Muscle layer of colon (tissue), 2 donors: ENCODE results near the gene SCN9A.
"Not testable (repeated sequence)": the region's sequence is repeated elsewhere in the genome, so short reads cannot be mapped to it uniquely, and the experiment has no call there.

Source experiments
- H3K27ac ChIP-seq: one replicate; pipeline ENCODE4 v1.7.0; 2013; ENCODE audit warnings: low read depth, mild to moderate bottlenecking, low read length, moderate library complexity
- H3K27me3 ChIP-seq, 2 donors: one replicate each; pipeline ENCODE4 v1.7.0; 2013; ENCODE audit warnings: low read length in 2 of 2, mild to moderate bottlenecking in 2 of 2; ENCODE audit not compliant: insufficient read depth in 2 of 2, control insufficient read depth in 1 of 2
- H3K36me3 ChIP-seq: one replicate; pipeline ENCODE4 v1.7.0; 2013; ENCODE audit warnings: mild to moderate bottlenecking, low read length; ENCODE audit not compliant: insufficient read depth
- H3K4me1 ChIP-seq: one replicate; pipeline ENCODE4 v1.7.0; 2013; ENCODE audit warnings: mild to moderate bottlenecking, low read length; ENCODE audit not compliant: insufficient read depth
- H3K4me3 ChIP-seq, 2 donors: one replicate each; pipeline ENCODE4 v1.7.0; 2013; ENCODE audit warnings: low read length in 2 of 2, low read depth in 1 of 2, mild to moderate bottlenecking in 1 of 2, moderate library complexity in 1 of 2
- H3K9ac ChIP-seq: one replicate; pipeline ENCODE4 v1.7.0; 2013; ENCODE audit warnings: low read length
- H3K9me3 ChIP-seq: one replicate; pipeline ENCODE4 v1.7.0; 2013; ENCODE audit warnings: mild to moderate bottlenecking, low read length
- donor health status: abdominal sarcoma.
- donor health status: Adenocarcinoma of cecum.

SCN9A gene

DNA sequence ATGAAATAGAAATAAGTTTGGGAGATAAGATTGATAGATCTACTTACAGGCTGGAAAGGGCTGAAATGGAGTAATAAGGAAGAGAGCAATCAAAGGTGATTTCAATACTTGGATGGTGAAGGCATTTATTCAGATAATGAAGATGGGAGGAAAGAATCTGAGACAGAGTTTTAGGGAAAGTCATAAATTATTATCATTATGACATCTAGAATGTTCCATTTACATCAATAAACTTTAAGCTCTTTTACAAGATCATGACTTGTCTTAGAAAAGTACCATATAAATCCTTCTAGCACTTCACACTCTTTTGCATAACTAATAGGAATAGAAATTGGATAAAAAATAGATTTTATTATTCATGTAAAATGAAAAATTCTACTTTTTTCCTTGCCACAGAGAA lies 2.2 kb downstream of the SCN9A start:
- no peaks in the 10 kb centered on the region for H3K9me3 ChIP-seq
- H3K27ac ChIP-seq = no peak overlapping the region
- H3K27me3 ChIP-seq = no peaks in the 10 kb centered on the region
- H3K36me3 ChIP-seq = no peaks in the 10 kb centered on the region
- peaks cover 9% of the 10 kb centered on the region for H3K4me1 ChIP-seq
- H3K4me3 ChIP-seq = no peak overlapping the region
- no peak overlapping the region for H3K9ac ChIP-seq

DNA sequence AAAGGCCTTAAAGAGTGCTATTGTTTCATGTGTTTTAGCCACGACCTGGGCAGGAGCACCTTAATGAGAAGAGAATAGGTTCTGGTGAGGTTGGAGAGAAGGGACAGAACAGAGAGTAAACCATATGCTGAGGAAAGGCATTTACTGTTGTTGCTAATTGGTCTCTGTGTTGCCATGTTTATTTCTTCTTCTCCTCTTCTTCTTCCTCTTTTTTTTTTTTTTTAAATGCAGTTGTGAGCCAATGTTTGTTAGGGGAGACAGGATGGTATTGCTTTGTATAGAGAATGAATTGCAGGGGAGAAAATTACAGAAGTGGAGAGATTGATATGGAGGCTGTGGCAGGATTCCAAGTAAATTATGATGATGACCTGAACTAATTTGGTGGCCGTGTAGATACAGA lies 2.6 kb downstream of the SCN9A start:
- Histone ChIP-seq H3K4me1 (peaks cover 9% of the 10 kb centered on the region), H3K27ac (no peak overlapping the region), H3K27me3 (no peaks in the 10 kb centered on the region), H3K4me3 (no peak overlapping the region), H3K9me3 (no peaks in the 10 kb centered on the region), H3K9ac (no peak overlapping the region), H3K36me3 (no peaks in the 10 kb centered on the region)

DNA sequence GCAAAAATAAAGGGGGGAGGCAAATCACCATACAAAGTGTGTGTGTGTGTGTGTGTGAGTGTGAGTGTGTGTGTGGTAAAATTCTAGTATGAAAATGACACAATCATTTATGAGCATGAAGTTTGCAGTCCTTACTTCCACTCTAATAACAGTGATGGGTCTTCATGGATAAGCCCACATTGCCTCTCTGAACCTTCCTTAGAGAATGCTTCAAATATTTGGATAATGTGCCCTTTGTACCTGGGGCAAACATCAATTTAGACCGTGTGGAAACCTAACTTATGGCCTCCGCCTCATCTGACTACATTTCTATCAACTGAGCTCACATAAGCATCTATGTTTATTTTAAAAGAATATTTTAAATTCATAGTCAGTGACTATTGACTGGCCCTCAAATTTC lies 3.7 kb downstream of the SCN9A start:
- H3K9me3 ChIP-seq = no peaks in the 10 kb centered on the region
- peaks cover 9% of the 10 kb centered on the region for H3K4me1 ChIP-seq
- no peak overlapping the region for H3K4me3 ChIP-seq
- no peak overlapping the region for H3K9ac ChIP-seq
- no peaks in the 10 kb centered on the region for H3K27me3 ChIP-seq
- no peaks in the 10 kb centered on the region for H3K36me3 ChIP-seq
- H3K27ac ChIP-seq = no peak overlapping the region

DNA sequence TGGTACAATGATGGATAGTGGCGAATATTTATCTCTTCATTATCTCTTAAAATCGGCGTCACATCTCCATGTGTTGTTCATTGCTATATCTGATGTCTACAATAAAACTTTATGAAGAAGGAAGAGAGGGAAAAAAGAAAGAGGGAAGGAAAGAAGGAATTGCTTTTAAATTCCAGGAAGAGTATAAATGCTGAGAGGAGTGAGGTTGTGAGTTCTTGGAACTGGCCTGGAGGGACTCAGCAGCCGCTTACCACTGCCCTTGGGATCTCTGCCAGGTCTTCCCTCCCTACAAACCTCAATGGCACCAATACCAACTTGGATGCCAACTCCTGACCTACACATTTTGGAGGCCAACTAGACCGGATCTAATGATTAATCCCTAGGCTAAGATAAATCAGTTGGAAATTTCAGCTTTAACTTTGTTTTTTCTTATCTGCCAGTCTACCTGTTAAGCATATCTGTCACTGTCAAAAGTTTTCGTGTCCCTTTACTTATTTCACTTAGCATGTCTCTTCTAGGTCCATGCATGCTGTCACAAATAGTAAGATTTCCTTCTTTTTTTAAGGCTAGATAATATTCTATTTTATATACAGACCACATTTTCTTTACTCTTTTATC lies 9.8 kb downstream of the SCN9A start:
- no peaks in the 10 kb centered on the region for H3K4me1 ChIP-seq
- no peaks in the 10 kb centered on the region for H3K36me3 ChIP-seq
- no peak overlapping the region for H3K27ac ChIP-seq
- H3K9ac ChIP-seq = no peak overlapping the region
- no peaks in the 10 kb centered on the region for H3K9me3 ChIP-seq
- no peaks in the 10 kb centered on the region for H3K27me3 ChIP-seq
- H3K4me3 ChIP-seq = no peak overlapping the region

DNA sequence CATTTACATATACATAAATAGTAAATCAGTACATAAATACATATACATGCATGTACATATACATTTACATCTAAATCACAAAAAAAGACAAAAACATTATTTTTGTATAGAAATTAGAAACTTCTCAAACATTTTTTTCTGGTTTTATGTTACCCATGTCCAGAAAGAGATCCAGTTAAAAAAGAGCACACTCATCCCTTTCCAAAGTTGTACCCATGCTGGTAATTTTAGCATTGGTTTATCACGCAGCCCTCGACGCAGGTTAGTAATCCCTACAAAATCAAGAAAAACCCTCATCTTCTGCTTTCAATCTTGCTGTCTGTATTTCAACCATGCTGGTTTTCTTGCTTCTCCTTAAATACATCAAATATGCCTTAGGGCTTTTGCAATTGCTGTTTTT lies 10.5 kb downstream of the SCN9A start:
- H3K27me3 ChIP-seq = no peaks in the 10 kb centered on the region
- H3K4me1 ChIP-seq = no peaks in the 10 kb centered on the region

DNA sequence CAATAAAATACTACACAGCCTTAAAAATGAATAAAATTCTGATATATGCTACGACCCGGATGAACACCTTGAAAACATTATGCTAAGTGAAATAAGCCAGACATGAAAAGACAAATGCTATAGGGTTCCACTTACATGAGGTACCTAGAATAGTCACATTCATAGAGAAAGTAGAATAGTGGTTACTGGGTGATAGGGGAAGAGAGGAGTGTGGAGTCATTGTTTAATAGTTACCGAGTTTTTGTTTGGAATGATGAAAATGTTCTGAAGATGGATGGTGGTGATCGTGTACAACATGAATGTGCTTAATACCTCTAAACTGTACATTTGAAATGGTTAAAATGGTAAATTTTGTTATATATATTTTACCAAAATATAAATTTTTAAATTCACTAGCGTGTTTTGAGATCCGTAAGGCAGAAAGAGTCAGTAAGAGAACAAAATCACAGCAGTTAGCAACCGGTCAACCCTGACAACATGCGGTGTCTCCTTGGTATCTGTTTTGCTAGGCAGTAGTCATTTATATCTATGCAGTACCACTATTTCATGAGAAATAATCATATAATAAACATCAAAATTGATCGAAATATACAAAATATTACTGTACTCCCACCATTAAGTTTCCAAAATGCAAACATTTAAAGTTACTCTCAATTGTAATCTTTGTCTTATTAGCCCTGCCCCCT lies 11.1 kb downstream of the SCN9A start:
- H3K9me3 ChIP-seq = no peaks in the 10 kb centered on the region
- H3K9ac ChIP-seq = no peak overlapping the region
- H3K27me3 ChIP-seq = no peaks in the 10 kb centered on the region
- no peak overlapping the region for H3K27ac ChIP-seq
- H3K36me3 ChIP-seq = no peaks in the 10 kb centered on the region
- H3K4me1 ChIP-seq = no peaks in the 10 kb centered on the region
- no peak overlapping the region for H3K4me3 ChIP-seq

More for the DNA sequence above, 10.5 kb downstream of the SCN9A start:
- no peaks in the 10 kb centered on the region for H3K36me3 ChIP-seq
- H3K9me3 ChIP-seq = no peaks in the 10 kb centered on the region
- no peak overlapping the region for H3K9ac ChIP-seq
- no peak overlapping the region for H3K27ac ChIP-seq
- no peak overlapping the region for H3K4me3 ChIP-seq

DNA sequence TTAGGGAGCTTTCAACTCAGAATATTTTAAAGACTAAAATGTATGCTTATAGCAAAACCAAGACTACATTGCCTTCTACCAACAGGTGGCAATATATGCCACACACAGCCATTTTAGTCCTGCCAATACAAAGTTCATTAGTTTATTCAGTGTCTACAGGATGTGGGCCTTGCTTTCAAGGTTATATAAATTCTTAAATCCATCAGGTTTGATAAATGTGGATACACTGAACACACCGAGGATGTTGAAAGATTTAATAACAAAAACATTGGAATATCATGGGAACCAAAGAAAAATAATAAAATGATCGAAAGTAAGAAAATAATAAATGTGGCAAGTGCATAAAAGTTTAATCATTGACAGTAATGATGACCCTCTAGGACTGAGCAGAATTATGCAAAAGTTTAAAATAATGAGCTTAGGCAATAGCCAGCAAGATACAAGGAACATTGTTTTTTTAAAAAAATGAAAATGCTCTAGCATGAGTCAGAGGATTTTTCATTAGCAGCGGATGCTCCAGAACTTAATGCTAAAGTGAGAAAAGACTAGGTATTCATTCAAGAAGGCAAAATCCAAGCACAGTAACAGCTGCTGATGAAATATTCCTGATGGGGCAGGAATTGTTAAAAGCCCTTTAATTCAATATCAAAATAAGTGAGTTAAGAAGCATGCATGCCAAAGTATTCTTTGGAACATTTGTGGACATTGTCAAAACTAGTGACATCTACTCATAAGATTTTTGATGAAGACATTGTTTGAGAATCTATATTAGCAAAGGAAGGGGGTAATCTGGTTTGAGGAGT lies 14.2 kb downstream of the SCN9A start:
- H3K36me3 ChIP-seq = no peaks in the 10 kb centered on the region
- no peak overlapping the region for H3K4me3 ChIP-seq
- peaks cover 6% of the 10 kb centered on the region for H3K4me1 ChIP-seq
- no peak overlapping the region for H3K27ac ChIP-seq
- H3K27me3 ChIP-seq = no peaks in the 10 kb centered on the region
- H3K9me3 ChIP-seq = no peaks in the 10 kb centered on the region
- H3K9ac ChIP-seq = no peak overlapping the region

DNA sequence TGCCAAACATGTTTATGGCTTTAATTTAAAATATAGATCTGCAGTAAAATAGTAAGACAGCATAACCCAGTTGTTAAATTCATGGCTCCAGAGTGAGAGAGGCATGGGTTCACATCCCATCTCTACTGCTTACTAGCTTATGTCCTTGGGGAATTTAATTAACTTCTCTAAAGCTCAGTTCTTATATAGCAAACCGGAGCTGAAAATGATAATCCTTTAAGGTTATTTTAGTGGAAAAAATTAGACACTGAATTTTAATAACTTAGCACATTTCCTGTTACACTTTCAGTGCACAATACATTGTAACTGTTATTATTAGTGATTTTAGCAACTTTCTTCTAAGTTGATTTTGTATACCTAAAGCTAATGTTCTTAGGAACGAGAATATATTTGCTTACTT lies 14.8 kb downstream of the SCN9A start:
- H3K9ac ChIP-seq = no peak overlapping the region

DNA sequence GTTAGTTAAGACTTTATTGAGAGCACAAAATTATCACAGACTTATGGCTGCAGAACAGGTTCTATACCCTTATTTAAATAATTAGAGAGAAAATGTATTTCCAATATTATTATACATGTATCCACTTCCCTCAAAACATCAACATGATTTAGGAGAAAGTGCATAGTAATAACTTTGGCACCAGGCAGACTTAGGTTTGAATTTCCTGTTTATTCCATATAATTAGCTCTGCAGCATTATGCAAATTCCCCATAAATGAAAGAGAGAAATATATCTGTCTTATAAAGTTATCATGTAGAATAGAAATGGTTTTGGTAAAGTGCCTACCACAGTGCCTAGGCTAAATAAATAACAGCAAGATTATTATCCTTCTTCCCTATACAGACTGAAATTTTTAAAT lies 15.3 kb downstream of the SCN9A start:
- H3K36me3 ChIP-seq = no peaks in the 10 kb centered on the region
- H3K4me3 ChIP-seq = no peak overlapping the region
- no peak overlapping the region for H3K27ac ChIP-seq
- no peaks in the 10 kb centered on the region for H3K9me3 ChIP-seq
- H3K27me3 ChIP-seq = no peaks in the 10 kb centered on the region
- peaks cover 6% of the 10 kb centered on the region for H3K4me1 ChIP-seq
- H3K9ac ChIP-seq = no peak overlapping the region

More for the DNA sequence above, 14.8 kb downstream of the SCN9A start:
- Histone ChIP-seq H3K27me3 (no peaks in the 10 kb centered on the region), H3K4me1 (peaks cover 6% of the 10 kb centered on the region), H3K27ac (no peak overlapping the region), H3K4me3 (no peak overlapping the region), H3K36me3 (no peaks in the 10 kb centered on the region), H3K9me3 (no peaks in the 10 kb centered on the region)

DNA sequence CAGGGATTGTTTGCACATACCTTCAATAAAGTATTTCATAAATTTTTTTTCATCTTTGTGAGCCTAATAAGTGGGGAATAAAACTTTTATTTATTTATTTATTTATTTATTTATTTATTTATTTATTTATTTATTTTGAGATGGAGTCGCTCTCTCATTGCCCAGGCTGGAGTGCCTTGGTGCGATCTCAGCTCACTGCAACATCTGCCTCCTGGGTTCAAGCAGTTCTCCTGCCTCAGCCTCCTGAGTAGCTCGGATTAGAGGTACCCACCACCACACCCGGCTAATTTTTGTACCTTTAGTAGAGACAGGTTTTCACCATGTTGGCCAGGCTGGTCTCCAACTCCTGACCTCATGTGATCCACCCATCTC lies 17.8 kb downstream of the SCN9A start:
- not testable (repeated sequence) for H3K27me3 ChIP-seq, H3K9me3 ChIP-seq, H3K36me3 ChIP-seq, H3K9ac ChIP-seq, H3K4me3 ChIP-seq, H3K4me1 ChIP-seq, H3K27ac ChIP-seq

DNA sequence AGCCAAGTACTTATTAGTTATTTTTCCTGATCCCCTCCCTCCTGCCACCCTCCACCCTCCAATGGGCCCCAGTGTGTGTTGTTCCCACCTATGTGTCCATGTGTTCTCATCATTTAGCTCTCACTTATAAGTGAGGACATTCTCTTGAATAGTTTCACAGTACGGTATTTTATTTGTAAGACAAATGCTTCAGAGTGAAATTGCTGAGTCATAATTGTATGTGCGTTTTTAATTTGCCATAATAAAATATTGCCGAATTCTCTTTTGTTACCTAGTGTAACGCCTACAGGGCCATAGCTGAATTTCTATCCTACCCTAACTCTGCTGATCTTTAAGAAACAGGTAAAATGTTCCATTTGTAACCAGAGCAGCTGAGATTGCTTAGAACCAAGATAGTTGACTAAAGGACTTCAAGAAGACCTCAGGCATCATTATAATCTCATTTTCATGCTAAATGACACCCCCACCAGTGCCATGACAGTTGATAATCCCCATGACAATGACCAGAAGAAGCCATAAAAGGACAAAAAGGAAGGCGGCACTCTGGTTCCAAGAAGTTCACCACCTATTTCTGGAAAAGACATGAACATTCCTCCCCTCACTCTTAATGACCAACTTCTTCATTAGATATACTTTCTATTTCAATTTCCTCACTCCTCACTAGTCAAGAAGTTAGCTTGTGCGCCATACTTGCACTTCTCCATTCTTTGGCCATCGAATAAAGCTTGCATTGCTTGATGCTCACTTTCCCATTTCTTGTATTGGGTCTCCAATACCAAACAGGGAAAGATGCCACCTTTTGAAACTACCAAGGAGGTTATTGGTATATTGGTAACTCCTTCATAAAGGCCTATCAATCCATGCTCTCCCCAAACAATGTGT lies 18.4 kb downstream of the SCN9A start:
- H3K27ac ChIP-seq = no peak overlapping the region
- no peaks in the 10 kb centered on the region for H3K36me3 ChIP-seq
- H3K4me3 ChIP-seq = no peak overlapping the region
- no peaks in the 10 kb centered on the region for H3K27me3 ChIP-seq
- H3K4me1 ChIP-seq = peaks cover 6% of the 10 kb centered on the region
- no peaks in the 10 kb centered on the region for H3K9me3 ChIP-seq
- H3K9ac ChIP-seq = no peak overlapping the region
